GM18951 (cell line): ENCODE results near the gene CASP12.

ENCODE experiments used
- POLR2A ChIP-seq: IDR thresholded peaks from 4 replicates; pipeline ENCODE4 v1.6.1; 2011; ENCODE audit warnings: mild to moderate bottlenecking; ENCODE audit not compliant: insufficient read length, insufficient read depth; ENCODE audit errors: extremely low read depth
- in situ Hi-C: fragments of 300-500 bp; cut with MboI; formaldehyde crosslinking; loops from one replicate; pipeline ENCODE4 v1.12.0; 2022; ENCODE audit warnings: low sequenced_read_pairs, mixed read lengths, inconsistent platforms; ENCODE audit not compliant: unreplicated experiment

Gene CASP12

DNA sequence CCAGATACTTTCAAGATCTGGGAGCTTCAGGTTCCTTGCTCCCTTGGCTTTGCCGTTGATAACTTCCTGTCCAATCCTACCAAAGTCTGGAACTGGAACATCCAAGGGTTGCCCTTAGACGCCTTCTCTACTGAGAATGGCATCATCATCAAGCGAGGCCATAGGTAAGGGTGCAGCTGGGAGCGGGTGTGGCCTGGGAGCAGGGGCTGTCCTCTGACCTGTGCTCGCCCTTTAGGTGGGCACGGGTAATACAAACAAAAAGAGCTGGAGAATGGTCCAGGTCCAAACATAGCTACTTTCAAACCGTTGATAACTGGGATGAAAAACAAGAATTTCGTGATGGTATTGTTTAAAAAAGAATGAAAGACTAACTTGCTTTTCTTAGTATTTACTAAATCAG, 25.0 kb downstream of the CASP12 start:
- in situ Hi-C loops = no loop called here
- no peak for TF ChIP-seq POLR2A

DNA sequence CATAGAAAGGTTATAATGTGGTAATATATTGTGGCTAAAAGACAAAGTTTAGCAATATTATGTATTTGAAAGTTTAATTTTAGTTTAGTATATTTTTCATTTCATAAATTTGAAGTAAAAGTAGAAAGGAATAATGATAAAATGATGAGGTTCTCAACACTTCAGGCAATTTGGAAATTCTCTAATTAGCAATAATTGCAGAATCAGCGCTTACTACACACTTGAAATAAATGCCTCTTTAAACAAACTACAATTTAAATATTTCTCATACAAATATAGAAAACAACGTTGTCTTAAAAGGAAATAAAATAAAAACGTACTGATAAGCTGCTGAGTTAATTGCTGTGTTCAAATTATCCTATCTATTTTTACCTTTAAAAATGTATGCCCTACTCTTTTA, 25.9 kb downstream of the CASP12 start:
- in situ Hi-C loops = no loop called here

DNA sequence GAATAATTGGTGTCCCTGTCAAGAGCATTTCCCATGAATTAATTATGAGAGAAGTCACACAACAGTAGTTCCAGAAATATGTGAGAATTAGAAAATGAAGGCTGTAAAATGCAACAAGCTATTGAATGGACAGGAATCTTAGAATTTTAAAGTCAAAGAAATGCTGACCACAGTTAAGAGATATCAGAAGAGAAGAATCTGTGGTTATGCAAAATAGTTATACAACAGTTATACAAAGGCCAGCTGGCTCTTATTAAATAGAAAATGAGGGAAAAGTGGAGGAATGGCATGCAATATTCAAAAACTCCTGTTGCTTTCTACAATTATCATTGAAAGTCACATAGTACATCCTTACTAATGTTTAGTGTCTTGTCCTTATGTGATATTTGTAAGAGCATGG, 27.4 kb downstream of the CASP12 start:
- in situ Hi-C loops = no loop called here
- no peak for TF ChIP-seq POLR2A

More for the DNA sequence above, 25.9 kb downstream of the CASP12 start:
- TF ChIP-seq POLR2A = no peak

GRCh38 chr11:104866815-104867214, 31.4 kb downstream of the CASP12 start:
- in situ Hi-C loops = no loop called here
- TF ChIP-seq POLR2A = no peak

- no peak for TF ChIP-seq POLR2A
- in situ Hi-C loops = no loop called here
Observed at GRCh38 chr11:104858882-104859775, 39.1 kb downstream of the CASP12 start.

- in situ Hi-C loops = no loop called here
Observed at GRCh38 chr11:104856607-104857006, 41.7 kb downstream of the CASP12 start.

GRCh38 chr11:104855965-104856364, 42.3 kb downstream of the CASP12 start:
- no peak for TF ChIP-seq POLR2A
- in situ Hi-C loops = no loop called here

More at GRCh38 chr11:104856607-104857006, 41.7 kb downstream of the CASP12 start:
- TF ChIP-seq POLR2A = no peak

GRCh38 chr11:104853276-104853675, 45.0 kb downstream of the CASP12 start:
- no peak for TF ChIP-seq POLR2A
- in situ Hi-C loops = no loop called here

DNA sequence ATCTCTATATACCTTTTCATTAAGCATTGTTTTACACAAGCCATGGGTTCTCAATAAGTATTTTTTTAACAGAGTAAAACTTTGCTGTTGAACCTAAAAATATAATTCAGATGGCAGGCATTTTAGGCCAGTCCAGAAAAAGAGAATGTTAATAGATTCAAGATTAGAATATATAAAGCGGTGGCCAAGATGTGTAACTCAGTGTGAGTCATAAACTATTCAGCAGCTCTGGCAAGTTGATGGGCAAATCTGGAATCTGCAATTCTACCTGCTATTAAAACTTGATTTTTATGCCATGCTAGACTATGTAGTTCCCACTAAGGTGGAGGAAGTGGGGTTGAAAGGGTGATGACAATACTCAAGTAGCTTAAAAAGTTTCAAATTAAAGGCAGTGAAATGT, 45.4 kb downstream of the CASP12 start:
- TF ChIP-seq POLR2A = no peak
- in situ Hi-C loops = no loop called here

- in situ Hi-C loops = no loop called here
- TF ChIP-seq POLR2A = no peak
Observed at GRCh38 chr11:104846216-104846615, 52.0 kb downstream of the CASP12 start.

- no peak for TF ChIP-seq POLR2A
- in situ Hi-C loops = no loop called here
Observed at GRCh38 chr11:104844451-104844850, 53.8 kb downstream of the CASP12 start.

DNA sequence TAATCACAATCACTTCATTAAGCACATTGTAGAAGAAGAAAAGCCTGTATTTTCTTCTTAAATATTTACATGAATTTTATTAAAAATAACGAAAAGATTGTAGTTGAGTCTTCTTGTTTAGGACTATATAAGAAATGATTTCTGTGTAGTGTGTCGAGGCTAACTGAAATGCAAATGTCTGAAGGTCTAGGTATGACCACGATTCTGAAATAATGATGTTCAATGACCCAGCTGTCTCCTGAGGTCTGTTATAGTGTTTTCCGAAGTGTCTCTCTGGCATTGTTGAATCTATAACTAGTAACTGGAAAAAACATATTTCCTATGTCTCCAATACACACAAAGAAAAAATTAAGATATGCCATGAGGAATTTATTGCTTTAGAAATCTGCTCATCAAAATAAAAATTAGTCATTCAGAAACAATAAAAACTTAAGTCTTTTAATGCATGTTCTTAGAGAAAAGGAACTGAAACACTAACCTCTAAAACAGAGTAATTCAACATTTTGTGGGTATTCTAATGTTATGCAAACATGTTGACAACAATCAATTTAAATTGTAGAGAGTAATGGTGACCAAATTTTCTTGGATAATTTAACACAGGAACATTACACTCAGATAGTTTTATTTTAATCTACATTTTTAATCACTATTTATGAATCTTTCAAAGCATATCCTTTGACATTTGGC, 55.0 kb downstream of the CASP12 start:
- TF ChIP-seq POLR2A = no peak
- in situ Hi-C loops = no loop called here

- in situ Hi-C loops = no loop called here
- TF ChIP-seq POLR2A = no peak
Observed at GRCh38 chr11:104841973-104842525, 56.2 kb downstream of the CASP12 start.

DNA sequence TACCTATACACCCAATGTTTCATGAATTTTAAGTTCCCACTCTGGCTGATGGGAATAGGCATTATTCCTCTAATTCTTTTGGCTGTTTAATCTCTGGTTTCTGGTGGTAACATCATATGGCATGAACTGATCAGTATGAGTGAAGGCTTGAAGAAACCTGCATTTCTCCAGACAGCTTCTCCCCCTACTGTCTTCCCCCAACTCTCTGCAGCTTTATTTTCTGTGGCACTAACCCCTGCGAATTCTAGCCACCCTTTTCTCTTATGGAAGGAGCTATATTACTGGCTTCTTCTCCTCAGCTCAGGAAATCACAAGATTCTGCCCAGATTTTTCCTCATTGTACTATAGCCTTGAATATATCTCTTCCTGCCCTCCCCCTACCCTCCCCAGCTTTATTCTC, 57.1 kb downstream of the CASP12 start:
- no peak for TF ChIP-seq POLR2A
- in situ Hi-C loops = no loop called here

DNA sequence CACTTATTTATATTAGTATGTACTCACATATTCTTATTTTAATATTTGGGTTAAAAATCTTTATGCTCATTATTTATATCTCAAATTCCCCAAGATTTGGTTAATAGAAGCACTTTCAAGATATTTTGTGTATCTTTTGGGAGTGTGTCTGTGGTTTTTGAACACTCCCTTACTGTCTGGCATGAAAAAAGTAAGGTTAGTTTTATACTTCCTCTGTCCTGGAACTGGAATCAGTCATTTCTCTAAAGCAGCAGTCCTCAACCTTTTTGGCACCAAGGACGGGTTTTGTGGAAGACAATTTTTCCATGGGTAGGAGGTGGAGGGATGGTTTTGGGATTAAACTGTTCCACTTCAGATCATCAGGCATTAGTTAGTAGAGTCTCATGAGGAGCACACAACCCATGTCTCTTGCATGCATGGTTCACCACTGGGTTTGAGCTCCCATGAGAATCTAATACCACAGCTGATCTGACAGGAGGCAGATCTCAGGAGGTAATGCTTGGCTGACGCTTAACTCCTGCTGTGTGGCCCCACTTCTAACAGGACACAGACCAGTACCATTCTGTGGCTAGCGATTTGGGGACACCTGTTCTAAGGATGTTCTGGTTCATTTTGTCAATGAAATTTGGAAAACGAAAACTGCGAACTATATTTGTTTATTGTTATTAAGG, 60.2 kb downstream of the CASP12 start:
- TF ChIP-seq POLR2A = no peak

More for the DNA sequence above, 60.2 kb downstream of the CASP12 start:
- in situ Hi-C loops = no loop called here
